CD4-positive, alpha-beta T cell treated with Interleukin-15 for 4 hours (primary cell): ENCODE results near the gene MEGF6.

ENCODE experiments used
- DNase-seq: peaks from one replicate; pipeline ENCODE4 v3.0.0-alpha.2; 2020; ENCODE audit warnings: low spot score

The MEGF6 gene

DNA sequence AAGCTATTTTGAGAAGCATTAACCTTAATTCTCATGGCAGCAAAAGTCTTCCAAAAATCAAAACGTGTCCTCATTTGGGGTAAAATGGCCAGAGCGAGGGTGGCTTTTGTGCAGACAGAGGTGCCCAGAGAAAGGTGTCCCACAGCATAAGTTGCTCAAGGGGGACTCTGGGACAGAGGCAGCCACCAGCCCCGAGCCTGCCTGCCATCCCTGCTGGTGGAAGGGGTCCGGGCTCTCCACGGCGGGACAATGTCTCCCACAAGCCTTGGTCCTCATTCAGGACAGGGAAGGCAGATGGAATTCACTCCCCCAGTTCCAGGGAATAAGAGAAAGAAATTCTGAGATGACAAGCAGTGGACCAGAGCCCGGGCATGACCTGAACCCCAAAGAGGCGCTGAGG is 169.4 kb downstream of the MEGF6 start:
- no peak for DNase-seq

DNA sequence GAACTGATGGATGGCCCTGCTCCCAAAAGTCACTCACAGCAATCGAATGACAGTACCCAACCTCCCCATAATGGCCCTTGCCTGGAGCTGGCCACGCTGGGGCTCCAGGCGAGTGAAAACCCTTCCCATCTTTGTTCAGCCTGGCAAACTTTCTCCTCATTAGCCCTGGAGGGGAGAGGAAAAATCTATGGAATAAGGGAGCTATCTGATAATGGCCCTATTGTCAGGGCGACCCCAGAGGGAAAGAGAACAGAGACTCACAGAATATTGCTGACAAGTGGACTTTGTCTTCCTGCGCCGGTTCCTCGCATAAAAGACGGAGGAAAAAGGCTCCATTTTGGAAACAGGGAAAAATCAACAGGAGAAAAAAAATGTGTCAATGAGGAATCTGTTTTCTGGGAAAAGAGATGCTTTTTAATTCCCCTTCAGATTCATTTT is 169.9 kb downstream of the MEGF6 start:
- DNase-seq: no peak

DNA sequence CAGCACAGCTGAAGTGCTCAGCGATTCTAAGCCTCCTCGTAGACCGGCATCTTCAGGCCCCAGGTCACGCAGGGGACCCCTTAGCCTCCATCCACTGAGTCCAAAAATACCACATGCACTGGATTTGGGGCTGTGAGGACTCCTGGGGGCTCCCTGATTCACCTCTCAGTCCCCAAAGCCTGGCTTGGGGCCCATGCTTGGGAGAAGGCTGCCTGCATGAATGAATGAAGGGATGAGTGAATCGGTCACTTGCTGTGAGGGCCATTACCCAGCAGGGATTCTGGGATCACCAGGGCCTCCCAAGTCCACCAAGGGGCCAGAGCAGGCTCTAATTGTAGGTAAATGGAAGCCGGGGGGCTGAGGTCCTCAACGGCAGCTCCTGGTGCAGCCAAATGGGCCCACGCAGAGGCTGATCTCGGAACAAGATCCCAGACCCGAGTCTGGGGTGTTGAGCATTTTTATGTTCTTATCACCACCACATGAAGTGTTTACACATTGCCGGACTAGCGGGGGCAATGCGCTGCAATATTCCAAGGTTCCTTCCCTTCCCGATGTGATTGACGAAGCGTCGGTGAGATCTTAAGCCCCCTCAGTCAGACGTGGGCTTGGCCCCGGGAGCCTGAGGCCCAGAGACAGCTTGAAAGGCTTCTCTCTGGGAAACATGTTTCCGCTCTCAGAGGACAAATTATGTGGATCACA is 170.4 kb downstream of the MEGF6 start:
- no peak for DNase-seq

DNA sequence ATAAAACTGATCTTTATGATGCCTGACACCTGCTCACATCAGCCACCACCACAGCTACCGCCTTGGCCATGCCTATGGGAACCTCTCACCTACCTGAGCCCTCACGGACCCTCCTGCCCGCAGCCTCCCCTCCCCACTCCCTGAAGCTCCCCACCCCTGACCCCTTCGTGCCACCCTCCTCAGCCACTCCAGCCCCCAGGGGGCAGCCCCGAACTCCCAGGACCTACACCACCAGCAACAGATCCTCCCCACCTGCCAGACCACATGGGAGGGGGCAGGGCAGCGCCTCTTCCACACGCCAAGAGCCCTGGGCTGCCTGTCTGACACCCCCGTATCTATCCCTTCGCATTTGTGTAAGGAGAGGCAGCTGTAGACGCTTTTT is 171.0 kb downstream of the MEGF6 start:
- no peak for DNase-seq
